ENCODE measurements around the gene NBPF6.
"Not testable (repeated sequence)": the region's sequence is repeated elsewhere in the genome, so short reads cannot be mapped to it uniquely, and the experiment has no call there.

NBPF6 gene

GRCh38 chr1:108502138-108502537, 52.0 kb downstream of the NBPF6 start:
- DNase-seq, result no peak

- no peak for DNase-seq
Measured at GRCh38 chr1:108502624-108503023, 52.5 kb downstream of the NBPF6 start.

GRCh38 chr1:108503062-108503733, 53.1 kb downstream of the NBPF6 start:
- no peak for DNase-seq

- no peak for DNase-seq
Measured at GRCh38 chr1:108504447-108504846, 54.3 kb downstream of the NBPF6 start.

- no peak for DNase-seq
Measured at GRCh38 chr1:108505763-108506070, 55.6 kb downstream of the NBPF6 start.

GRCh38 chr1:108511764-108512163, 61.6 kb downstream of the NBPF6 start:
- no peak for DNase-seq

- no peak for DNase-seq
Measured at GRCh38 chr1:108512239-108513043, 62.3 kb downstream of the NBPF6 start.

- DNase-seq, result no peak
Measured at GRCh38 chr1:108513044-108513415, 62.9 kb downstream of the NBPF6 start.

GRCh38 chr1:108513914-108514313, 63.8 kb downstream of the NBPF6 start:
- DNase-seq, result not testable (repeated sequence)

GRCh38 chr1:108517301-108517897, 67.3 kb downstream of the NBPF6 start:
- not testable (repeated sequence) for DNase-seq

All from activated naive CD4-positive, alpha-beta T cell treated with Interleukin-2 at 50 U/mL for 16 hours (primary cell).